HG03439 (cell line): ENCODE measurements around the gene SLC5A2.
"Not testable (repeated sequence)": the region's sequence is repeated elsewhere in the genome, so short reads cannot be mapped to it uniquely, and the experiment has no call there.

Experiments
- ATAC-seq: cut with Tn5 transposase; IDR thresholded peaks from one replicate; pipeline ENCODE4 v1.9.1; 2021; ENCODE audit warnings: mild to moderate bottlenecking, moderate library complexity; ENCODE audit not compliant: unreplicated experiment

The SLC5A2 gene

DNA sequence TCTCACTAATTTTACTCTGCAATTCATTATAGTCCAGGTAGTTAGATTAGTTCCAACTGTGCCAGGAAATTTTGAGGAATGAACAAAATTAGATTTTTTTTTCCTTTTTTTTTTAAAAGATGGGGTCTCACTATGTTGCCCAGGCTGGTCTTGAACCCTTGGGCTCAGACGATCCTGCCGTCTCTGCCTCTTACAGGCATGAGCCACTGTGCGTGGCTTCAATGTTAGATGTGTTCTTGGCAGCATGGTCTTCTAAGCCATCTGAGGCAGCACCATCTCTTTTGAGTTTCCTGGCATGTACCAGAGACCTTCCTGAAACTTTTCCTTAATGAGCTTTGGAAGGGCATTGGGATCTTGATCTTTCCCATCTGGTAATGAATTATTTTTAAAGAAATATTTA, 42.2 kb downstream of the SLC5A2 start:
- ATAC-seq, result no peak

DNA sequence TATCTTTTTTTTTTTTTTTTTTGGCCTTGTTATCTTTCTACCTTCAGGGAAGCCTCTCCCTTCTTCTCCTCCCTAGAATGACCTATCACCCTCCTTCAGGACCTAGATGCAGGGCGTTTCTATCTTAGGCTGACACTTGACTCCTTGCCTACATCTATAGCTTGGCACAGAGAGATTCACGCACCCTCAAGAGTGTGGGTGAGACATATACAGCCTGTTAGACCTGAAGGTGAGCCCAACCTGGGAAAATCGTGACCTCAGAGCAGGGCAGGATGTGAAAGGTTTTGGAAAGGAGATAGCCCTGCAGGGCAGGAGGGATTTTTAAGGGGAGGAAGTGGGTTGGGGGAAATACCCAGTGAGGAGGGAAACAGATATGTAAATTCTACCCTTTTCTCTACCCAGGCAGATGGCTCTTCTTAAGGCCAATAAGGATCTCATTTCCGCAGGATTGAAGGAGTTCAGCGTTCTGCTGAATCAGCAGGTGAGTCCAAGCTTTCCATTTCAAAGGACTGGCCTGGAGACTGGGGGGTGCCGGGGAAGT, 44.9 kb downstream of the SLC5A2 start, which contains the start of gene AHSP:
TSS of gene AHSP (plus strand) at position 167 of the 541 bp plus-strand sequence. CDS start at position 407, 240 bp downstream.
- no peak for ATAC-seq

DNA sequence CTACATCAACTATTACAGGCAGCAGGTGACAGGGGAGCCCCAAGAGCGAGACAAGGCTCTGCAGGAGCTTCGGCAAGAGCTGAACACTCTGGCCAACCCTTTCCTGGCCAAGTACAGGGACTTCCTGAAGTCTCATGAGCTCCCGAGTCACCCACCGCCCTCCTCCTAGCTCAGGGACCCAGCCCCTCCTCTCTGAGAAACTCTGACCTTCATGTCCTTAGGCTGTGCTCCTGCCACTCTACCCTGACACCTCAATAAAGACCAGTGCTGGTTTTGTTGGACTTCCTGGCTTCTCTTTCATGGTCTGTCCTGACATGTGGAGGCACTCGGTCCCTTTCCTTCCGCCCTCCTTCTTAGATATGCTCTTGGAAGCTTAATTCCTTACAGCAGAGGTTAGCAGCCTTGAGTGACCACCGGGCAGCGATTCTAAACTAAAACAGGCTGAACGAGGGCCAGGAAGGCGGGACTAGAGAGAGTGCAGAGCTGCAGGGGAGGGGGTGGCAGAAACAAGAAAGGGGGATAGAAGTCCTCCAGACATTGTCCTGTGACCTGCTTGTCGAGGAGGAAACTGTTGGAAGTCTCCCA, 45.7 kb downstream of the SLC5A2 start:
- no peak for ATAC-seq

DNA sequence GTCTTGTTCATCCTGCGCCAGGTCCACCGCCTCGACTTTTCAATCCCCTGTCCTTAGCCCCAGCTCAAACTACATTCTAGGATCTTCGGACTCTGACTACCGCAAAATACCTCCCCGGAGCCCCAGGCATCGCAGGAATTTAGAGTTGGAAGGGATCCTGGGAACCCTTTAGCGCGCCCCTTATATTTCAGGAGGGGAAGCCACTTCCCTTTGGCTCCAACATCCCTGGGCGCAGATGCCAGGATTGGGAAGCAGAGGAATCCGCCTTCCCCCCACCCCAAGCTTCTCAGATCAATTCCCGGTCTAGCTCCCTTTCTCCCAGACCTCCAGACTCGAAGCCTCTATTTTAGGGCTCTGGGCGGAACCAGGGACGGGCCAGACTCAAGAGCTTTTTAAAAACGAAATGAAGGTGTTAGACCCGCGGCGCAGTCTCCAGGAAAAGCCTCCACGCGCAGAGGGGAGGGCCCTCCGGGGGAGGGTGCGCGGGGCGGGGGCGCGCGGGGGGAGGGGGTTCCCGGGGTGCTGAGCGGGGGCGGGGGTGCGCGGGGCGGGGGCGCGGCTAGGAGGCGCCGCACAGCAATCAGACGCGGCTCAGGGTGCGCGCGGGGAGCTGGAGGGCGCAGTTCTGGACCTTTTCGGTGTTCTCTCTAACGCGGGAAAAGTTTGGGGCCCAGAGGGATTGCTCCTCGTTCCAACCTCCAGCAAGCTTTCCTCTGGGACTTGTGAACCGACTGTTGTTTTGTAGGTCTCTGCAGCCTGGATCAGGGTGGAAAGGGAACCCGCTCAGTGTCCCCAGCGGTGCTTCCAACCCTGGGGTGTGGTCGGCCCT, 46.4 kb downstream of the SLC5A2 start:
- no peak for ATAC-seq

DNA sequence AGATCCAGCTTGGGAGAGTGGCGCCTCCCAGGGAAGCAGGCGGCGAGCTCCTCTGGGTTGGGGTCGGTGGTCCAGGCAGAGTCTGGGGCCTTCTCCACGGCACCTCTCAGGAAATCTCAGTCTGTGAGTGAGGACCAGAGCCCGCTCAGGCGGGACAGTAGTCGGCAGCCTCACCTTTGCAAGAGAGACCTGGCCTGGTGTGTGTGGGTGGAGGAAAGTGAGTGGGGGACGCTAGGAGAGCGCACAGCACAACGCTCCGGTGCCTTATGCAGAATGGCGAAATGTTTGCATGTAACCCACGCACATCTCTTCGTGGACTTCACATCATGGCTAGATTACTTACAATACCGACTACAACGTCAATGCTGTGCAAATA, 47.0 kb downstream of the SLC5A2 start:
- ATAC-seq, result no peak

DNA sequence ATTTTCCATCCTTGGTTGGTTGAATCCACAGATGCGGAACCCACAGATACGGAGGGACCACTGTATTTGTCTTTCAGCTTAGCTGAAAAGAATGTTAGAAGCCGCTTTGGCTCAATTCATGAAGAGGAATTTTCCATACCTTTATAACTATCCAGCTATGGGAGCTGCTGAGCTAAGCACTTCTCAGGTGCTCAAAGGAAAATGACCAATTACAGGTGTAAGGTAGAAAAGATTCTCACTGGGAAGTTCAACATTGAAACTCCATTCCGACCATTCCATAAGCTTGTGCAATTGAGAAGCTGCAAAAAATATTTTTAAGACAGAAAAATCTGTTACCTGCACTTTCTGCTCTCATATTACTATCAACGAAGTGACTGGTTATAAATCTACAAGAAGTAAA, 47.5 kb downstream of the SLC5A2 start:
- ATAC-seq, result no peak

DNA sequence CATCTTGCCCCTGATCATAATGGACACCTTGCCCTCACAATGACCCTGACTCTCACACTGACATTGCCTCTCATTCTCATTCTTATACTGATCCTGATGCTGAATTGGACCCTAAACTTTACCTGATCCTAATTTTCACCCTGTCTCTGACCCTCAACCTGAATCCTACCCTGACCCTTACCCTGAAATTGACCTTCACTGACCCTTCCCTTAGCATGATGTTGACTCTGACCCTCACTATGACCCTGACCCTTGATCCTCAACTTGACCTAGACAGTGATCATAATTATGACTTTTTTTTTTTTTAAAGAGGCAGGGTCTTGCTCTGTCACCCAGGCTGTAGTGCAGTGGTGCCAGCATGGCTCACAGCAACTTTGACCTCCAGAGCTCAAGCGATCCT, 48.2 kb downstream of the SLC5A2 start:
- ATAC-seq, result no peak

DNA sequence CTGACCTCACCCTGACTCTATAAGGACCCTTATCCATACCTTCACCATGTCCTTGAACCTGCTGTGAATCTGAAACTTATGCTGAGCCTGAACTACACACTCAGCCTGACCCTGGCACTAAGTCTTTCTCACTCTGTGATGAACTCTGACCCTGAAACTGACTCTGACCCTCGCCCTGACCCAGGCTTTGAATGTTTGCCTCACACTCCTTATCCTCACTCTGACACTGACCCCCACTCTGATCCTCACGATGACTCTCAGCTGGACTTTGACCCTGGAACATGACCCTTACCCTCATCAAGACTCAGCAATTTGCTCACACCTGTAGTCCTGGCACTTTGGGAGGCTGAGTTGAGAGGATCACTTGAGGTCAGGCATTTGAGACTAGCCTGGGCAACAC, 49.2 kb downstream of the SLC5A2 start:
- ATAC-seq, result no peak

DNA sequence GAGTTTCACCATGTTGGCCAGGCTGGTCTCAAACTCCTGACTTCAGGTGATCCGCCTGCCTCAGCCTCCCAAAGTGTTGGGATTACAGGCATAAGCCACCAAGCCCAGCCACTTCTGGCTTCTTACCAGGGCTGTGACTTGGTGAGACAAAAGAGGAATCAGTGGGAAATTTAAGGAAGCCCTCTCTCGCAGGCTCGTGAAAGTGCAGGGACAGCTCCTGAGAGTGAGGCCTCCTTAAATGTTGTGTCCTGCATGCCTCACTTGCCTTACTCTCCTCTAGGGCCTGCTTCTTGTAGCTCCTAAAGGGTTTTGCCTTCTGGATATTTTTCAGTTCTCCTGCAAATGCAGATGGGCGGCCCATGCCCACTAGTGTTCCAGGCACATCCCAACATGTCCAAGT, 50.0 kb downstream of the SLC5A2 start:
- no peak for ATAC-seq

DNA sequence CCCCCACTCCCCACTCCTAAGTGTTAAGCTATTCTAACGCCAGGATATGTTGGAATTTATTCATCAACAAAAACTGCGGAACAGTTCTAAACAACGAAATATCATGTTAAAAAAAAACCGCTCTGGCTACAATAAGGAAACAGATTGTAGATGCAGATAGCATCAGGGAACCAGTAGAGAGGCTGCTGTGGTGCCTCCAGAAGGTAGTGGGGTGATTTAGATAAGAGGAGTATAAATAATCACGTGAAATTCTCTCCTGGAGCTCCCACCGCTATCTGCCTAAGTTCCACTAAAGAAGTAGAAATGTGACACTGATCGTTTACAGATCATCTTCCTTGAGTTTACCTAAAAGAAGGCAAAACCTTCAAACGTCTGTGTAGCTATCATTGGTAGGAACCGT, 52.8 kb downstream of the SLC5A2 start:
- no peak for ATAC-seq

DNA sequence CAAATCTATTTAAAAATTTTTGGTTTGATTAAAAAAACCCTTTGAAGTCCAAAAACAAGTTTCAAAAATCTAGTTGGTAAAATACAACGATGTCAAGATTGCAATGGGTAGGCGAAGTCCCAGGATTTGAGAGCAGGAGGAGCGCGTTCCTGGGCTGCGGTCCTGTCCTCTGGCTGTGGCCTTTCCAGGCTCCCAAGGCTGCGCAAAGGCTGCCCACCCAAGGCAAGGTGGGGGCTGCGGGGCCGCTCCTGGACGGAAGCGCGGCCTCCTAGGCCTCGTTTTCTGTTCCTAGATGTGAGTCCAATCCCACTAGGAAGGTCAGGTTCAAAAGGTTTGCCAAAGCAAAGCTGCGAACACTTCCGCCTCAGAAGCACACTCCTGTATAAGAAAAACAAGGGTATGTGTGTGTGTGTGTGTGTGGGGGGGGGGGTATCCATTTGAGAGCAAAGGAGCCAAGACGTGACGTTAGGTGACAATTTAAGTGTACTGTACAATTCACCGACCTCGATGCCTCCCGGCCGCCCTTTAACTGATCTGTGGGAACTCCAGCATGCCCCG, 54.0 kb downstream of the SLC5A2 start:
- no peak for ATAC-seq

DNA sequence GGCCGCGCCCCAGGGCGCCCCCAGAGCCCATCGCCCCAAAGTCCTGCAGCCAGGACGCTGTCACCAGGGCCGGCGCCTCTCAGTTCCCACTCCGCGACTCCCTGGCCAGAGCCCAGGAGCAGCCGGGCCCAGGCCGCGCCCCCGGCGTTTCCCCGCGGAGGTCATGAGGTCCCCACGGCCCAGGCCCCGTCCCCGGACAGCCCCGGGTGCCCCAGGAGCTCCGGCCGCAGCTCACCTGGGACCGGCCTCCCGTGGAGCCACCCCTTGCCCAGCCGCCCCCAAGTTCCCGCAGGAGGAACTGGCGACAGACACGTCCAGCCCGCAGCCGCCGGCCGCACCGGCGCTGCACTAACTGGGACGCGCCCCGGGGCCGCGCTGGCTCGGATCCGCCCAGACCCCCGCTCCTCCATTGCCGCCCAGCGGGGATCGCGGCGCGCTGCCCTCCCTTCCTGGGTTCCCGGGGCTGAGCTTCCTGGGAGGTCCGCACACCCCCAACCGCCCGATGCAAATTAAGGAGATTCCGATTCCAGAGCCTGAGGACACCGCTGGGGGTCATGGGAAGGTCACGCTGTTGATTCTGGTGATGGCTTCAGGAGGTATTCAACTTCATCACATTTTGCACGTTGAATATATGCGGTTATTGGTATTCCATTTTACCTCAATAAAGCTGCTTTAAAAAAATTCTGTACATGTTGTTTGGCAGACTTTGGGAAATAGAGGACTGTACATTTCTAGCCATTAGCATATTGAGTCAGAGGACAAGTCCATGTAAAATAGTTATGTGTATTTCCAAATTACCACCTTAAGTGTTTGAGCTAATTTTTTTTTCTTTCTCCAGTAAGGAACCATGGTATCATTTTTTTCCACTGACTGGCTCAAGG, 54.7 kb downstream of the SLC5A2 start:
- ATAC-seq, result no peak

DNA sequence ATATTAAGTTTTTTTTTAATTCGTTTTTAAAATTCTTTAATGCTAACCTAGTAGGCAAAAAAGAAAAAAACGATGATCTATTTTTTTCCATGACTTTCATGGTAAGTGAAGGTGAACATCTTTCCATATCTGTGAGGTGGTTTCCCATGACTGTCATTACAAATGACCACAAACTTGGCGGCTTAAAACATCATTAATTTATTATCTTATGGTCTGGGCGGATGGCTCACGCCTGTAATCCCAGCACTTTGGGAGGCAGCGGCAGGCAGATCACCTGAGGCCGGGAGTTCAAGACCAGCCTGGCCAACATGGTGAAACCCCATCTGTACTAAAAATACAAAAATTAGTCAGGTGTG, 55.3 kb downstream of the SLC5A2 start:
- not testable (repeated sequence) for ATAC-seq

DNA sequence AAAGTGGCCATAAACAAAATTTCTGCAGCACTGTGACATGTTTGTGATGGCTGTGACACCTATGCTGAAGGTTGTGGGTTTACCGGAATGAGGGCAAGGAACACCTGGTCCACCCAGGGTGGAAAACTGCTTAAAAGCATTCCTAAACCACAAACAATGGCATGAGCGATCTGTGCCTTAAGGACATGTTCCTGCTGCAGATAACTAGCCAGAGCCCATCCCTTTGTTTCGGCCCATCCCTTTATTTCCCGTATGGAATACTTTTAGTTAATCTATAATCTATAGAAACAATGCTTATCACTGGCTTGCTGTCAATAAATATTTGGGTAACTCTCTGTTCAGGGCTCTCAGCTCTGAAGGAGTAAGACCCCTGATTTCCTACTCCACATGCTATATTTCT, 56.8 kb downstream of the SLC5A2 start:
- not testable (repeated sequence) for ATAC-seq
